Activated CD4-positive, alpha-beta T cell treated with anti-CD3 and anti-CD28 coated beads for 48 hours (primary cell): ENCODE data around the gene PHOSPHO1.
A peak's percentile ranks its signal among the peaks of the same experiment; 100 is the strongest.
"Not testable (repeated sequence)": the region's sequence is repeated elsewhere in the genome, so short reads cannot be mapped to it uniquely, and the experiment has no call there.

Source experiments
- DNase-seq: peaks from one replicate; pipeline ENCODE4 v3.0.0-alpha.2; 2020

The PHOSPHO1 gene

GRCh38 chr17:49230636-49231562, at the start of gene PHOSPHO1:
TSS of gene PHOSPHO1 (minus strand) at chr17:49230787. CDS start at chr17:49226691, 4,096 bp downstream.
- DNase-seq: peak; percentile 89

- no peak for DNase-seq
Observed at GRCh38 chr17:49280061-49280460, 49.5 kb upstream of the PHOSPHO1 start.

GRCh38 chr17:49279263-49280015, 48.9 kb upstream of the PHOSPHO1 start:
- not testable (repeated sequence) for DNase-seq

GRCh38 chr17:49278076-49278475, 47.5 kb upstream of the PHOSPHO1 start:
- DNase-seq: no peak

GRCh38 chr17:49277638-49278037, 47.1 kb upstream of the PHOSPHO1 start:
- no peak for DNase-seq

GRCh38 chr17:49275981-49276380, 45.4 kb upstream of the PHOSPHO1 start:
- DNase-seq: not testable (repeated sequence)

- no peak for DNase-seq
Observed at GRCh38 chr17:49269356-49269755, 38.8 kb upstream of the PHOSPHO1 start.

- no peak for DNase-seq
Observed at GRCh38 chr17:49267912-49268311, 37.3 kb upstream of the PHOSPHO1 start.

GRCh38 chr17:49266233-49266632, 35.6 kb upstream of the PHOSPHO1 start:
- DNase-seq: no peak

GRCh38 chr17:49261540-49261939, 31.0 kb upstream of the PHOSPHO1 start:
- not testable (repeated sequence) for DNase-seq

- no peak for DNase-seq
Observed at GRCh38 chr17:49260817-49261291, 30.3 kb upstream of the PHOSPHO1 start.

GRCh38 chr17:49260011-49260816, 29.6 kb upstream of the PHOSPHO1 start:
- DNase-seq: peak; percentile 60

GRCh38 chr17:49259663-49260010, 29.1 kb upstream of the PHOSPHO1 start:
- DNase-seq: no peak

- no peak for DNase-seq
Observed at GRCh38 chr17:49258394-49258793, 27.8 kb upstream of the PHOSPHO1 start.

GRCh38 chr17:49255125-49255524, 24.5 kb upstream of the PHOSPHO1 start:
- DNase-seq: no peak

GRCh38 chr17:49254066-49254465, 23.5 kb upstream of the PHOSPHO1 start:
- DNase-seq: no peak

GRCh38 chr17:49252148-49252695, 21.6 kb upstream of the PHOSPHO1 start:
- no peak for DNase-seq

- no peak for DNase-seq
Observed at GRCh38 chr17:49249890-49250522, 19.4 kb upstream of the PHOSPHO1 start.

- no peak for DNase-seq
Observed at GRCh38 chr17:49249292-49249794, 18.8 kb upstream of the PHOSPHO1 start.

- no peak for DNase-seq
Observed at GRCh38 chr17:49247944-49248343, 17.4 kb upstream of the PHOSPHO1 start.

- no peak for DNase-seq
Observed at GRCh38 chr17:49244839-49245238, 14.3 kb upstream of the PHOSPHO1 start.

- DNase-seq: no peak
Observed at GRCh38 chr17:49242813-49243212, 12.2 kb upstream of the PHOSPHO1 start.
